Lung microvascular endothelial cell (primary cell): ENCODE measurements around the gene ATP5F1A. TPM values are rescaled to one million over a fixed set of nuclear protein-coding genes. Genes with fewer than 3 reads are reported as not detected.

Experiments
- DNase-seq, 2 donors: peaks; one replicate each; pipeline versions ENCODE4 v3.0.0 to v3.0.0-alpha.2; 2010; ENCODE audit warnings: low read depth in 2 of 2
- total RNA-seq: library from RNA; depleted of rRNA; stranded (reverse); fragments of >200 nt; gene quantifications from 2 replicates; pipeline ENCODE4 v1.2.1, GENCODE V29; 2014

The ATP5F1A gene
- total RNA-seq, 1 donor from 2014 or later, result 421 TPM

DNA sequence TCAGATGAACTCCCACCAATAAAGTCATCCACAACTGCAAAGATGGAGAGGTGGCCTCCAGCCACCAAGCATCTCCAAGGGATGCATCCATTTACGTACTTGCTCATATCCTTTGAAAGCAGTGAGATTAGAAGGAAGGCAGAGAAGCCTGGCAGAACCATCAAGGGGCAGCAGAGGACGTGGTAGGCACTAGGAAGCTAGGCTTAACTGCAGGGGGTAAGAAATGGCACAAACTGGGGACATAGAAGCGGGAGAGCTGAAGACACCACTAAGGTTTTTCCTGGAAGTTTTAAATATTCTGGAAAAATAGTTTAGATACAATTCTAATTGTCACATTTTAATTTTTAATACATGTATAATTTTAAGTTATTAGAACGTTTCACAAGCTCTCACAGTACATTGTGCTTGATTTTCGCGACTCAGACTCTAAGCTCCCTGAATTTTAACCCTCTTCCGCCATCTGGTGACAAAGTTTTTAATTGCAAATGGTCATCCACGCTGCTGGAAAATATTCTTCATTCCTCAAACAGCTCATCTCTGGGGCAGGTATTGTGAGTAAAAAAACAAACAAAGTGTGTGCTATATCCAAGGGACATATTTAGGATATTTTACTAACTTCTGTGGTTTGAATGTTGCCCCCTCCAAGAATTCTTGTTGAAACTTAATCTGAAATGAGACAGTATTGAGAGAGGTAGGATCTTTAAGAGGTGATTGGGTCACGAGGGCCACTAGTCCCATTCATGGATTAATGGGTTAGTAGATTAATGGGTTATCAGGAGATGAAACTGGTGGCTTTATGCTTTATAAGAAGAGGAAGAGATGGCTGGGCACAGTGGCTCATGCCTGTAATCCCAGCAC lies 24.4 kb downstream of the ATP5F1A start:
- DNase-seq, result peak; percentile 62 to 75

- no peak for DNase-seq
Observed at GRCh38 chr18:46072959-46073358, 25.1 kb downstream of the ATP5F1A start.

DNA sequence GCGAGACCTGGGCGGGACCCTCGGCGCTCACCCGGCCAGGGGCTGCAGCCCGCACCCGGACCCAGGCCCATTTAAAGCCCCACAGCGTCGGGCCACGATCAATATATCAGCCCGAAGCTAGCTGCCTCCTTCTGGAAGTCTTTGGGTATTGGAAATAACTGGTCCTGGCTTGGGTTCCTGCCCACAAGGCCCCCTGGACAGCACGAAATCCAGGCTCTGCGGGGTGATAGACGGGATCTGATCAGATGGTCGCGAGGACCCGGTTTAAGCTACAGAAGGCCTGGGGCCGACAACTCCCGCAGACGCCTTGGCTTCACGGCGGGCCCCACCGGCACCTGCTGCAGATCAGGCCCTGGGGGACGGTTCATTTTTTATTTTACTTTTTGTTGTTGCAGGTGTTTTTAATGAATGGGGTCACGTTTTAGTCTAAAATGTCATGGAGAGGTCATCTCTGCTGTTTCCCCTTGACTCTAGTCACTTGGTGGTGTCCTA lies 25.7 kb downstream of the ATP5F1A start:
- no peak for DNase-seq

DNA sequence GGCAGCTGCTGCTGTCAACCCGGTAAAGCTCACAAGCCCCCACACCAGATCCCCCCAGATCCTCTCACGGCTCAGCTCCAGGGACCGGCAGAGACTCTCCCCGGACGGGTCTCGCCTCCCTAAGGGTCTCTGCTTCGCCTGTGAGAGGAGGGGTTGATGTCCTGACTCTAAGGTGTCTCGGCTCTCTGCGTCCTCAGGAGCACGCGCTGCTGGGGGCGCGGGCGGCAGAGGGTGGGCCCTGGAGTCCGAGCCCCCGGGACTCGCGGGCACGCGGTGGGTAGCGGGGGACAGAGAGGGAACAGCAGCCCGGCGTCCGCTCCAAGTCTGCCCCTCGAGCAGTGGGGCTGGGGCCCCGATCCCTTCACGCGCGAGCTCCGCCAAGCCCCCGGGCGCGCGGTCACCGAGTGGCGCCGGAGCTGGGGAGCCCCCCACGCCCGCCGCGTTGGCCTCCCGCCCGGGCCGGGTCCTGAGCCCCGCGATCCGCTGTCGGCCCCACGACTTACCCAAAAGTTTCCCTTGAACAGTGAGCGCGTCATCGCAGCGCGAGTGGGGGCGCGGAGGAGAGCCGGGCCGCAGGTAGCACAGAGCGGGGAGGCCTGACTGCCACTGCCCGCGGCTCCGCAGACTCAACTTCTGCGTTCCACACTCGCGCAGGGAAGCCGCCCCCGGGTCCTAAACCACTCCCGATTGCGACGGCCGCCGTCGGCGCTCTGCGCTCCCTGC lies 26.3 kb downstream of the ATP5F1A start, which contains the start of gene PSTPIP2:
PSTPIP2 (minus strand) TSS at position 608 of the 723 bp plus-strand sequence; CDS start at position 536, 72 bp downstream.
- DNase-seq, result peak; percentile 49 to 52

- DNase-seq, result no peak
Observed at GRCh38 chr18:46070815-46071652, 27.1 kb downstream of the ATP5F1A start.

GRCh38 chr18:46070232-46070631 lies 27.9 kb downstream of the ATP5F1A start:
- no peak for DNase-seq

DNA sequence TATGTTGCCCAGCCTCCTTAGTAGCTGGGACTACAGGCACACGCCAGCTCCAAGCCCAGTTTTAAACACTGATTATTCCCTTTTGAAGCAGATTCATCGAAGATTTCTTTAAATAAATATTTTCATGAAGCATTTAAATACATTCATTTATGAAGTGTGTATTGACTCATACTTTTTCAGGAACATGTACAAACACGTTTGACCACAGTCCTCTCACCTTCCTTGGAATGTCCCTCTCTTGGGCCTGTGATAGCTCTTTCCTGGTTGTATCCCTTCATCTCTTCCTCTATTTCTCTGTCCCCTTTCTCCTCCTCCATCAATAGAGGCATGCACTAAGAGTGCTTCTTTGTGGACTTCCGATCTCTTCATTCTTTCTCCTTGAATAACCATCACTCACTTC lies 28.6 kb downstream of the ATP5F1A start:
- no peak for DNase-seq

DNA sequence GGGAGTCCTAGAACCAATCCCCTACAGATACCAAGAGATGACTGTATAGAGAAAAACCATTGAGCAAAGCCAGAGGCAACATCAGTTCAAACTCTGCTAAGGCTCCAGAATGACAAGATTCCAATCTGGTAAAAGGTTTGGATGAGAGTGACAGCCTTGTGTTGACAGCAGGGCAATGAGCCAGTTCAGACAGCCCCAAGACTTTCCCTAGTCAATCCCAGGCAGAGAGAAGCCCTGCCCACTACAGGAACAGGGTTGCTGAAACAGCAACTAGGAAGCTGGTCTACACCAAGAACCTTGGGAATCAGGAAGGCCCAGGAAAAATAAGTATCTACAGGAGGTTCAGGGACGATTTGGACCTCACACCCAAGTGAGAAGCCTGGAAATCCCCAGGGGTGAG lies 29.3 kb downstream of the ATP5F1A start:
- no peak for DNase-seq

GRCh38 chr18:46067438-46068007 lies 30.6 kb downstream of the ATP5F1A start:
- peak in 1 of 2 donors; percentile 34 for DNase-seq

DNA sequence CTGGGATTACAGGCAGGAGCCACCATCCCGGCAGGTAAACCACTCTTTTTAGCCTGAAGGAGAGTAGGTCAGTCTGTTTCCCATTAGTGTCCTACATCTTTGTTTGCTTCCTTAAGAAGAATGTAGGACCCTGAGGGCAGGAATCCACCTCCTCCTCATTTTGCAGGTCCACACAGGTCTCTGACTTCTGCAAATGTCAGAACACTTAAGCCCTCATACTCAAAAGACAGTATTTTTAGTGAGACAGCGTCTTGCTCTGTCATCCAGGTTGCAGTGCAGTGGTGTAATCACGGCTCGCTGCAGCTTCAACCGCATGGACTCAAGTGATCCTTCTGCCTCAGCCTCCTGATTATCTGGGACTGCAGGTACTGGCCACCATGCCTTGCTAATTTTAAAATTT lies 35.3 kb downstream of the ATP5F1A start:
- DNase-seq, result no peak

DNA sequence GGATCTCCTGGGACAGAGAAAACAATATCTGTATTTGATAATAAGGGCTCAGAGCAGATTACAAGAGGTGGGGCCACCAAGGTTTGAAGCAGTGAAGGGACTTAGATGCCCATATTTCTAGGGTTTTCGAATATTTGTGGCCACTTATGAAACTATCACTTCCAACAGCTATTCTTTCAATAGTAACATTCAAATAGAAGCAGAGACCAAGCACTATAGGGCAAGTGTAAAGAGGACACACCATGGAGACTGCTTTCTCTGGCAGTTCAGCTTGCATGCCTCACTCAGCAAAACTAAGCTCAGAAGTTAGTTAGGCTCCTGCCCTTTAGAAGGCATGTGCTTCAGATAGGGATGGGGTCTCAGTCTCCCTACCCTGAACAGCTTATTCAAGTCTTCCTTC lies 36.3 kb downstream of the ATP5F1A start:
- no peak for DNase-seq

DNA sequence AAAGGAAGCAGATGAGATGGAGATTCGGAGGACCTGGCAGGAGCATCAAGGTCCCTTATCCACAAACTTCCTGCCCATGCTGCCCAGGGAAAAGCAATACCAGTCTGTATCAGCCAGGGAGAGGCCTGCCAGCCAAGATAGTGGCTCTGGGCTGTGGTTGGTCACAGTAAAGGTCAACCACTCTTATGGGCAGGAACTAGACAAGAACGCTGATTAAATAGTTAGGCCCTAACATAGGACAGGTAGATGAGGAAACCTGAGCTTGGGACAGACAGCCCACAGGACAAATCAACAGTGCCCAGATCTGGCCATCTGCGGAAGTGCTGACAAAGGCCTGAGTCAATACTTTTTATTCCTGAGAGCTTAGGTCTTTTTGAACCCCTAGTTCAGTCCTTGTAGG lies 36.7 kb downstream of the ATP5F1A start:
- DNase-seq, result no peak

GRCh38 chr18:46060359-46060841 lies 37.7 kb downstream of the ATP5F1A start:
- DNase-seq, result no peak

- DNase-seq, result no peak
Observed at GRCh38 chr18:46055838-46056230, 42.3 kb downstream of the ATP5F1A start.

GRCh38 chr18:46054956-46055837 lies 42.9 kb downstream of the ATP5F1A start:
- no peak for DNase-seq

DNA sequence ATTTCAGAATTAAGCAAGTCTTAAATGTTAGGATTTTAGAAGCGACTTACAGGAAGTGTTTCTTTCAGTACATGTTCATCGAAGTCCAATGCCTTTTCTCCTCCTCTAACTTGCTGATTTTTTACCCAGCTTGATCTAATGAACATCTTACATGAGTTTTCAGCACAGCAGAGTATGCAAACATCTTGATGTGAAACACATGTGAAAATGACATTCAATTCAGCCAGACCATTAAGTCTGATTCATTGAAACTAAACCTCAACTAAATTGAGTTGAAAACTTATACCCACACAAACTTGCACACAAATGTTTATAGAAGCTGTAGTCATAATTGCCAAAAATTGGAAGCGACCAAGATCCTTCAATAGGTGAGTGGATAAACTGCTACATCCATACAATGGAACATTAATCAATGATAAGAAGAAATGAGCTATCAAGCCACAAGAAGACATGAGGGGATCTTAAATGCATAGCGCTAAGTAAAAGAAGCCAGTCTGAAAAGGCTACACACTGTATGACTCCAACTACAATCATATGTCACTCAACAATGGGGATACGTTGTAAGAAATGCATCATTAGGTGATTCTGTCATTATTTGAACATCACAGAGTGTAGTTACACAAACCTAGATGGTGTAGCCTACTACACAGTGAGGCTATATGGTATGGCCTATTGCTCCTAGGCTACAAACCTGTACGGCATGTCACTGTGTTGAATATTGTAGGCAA lies 44.6 kb downstream of the ATP5F1A start:
- DNase-seq, result no peak

DNA sequence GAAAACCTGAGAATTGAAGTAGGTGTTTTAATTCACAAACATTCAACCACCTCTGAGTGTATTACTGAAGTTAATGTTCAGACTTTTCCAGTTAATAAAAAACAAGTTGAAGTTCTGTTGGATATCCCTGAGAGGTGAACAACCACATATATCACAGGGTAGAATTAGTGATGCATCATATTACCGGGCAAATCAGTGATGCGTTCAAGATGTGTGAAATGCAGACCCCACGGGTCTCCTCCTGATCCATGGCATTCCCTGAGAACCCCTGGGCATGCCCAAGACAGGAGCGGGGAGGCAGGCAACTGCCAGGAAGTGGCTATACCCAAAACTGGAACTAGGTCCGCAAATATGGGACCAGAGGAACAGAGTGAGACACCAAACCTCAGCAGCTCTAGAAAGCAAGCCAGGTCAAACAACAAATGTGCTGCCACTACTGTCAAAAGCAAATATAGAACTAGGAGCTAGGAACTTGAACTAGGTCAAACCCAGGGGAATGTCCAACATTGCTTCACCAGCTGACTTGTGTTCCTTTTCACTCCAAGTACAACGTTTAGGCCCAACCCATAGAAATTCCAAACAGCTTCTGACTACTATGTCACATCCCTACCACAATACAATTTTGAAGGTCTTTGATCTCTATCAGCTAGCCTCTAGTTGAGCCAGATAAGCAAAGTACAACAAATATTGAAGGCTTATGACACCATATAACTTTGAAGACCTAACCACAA lies 46.2 kb downstream of the ATP5F1A start:
- no peak for DNase-seq

DNA sequence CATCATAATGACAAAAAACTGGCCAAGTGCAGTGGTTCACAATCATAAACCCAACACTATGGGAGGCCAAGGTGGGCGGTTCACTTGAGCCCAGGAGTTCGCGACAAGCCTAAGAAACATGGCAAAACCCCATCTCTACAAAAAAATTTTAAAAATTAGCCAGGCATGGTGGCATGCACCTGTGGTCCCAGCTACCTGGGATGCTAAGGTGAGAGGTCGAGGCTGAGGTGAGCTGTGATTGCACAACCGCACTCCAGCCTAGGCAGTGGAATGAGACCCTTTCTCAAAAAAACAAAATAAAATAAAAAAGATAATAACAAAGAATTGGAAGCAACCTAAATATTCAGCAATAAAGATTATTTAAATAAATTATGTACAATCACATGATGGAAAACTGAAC lies 47.8 kb downstream of the ATP5F1A start:
- DNase-seq, result no peak

DNA sequence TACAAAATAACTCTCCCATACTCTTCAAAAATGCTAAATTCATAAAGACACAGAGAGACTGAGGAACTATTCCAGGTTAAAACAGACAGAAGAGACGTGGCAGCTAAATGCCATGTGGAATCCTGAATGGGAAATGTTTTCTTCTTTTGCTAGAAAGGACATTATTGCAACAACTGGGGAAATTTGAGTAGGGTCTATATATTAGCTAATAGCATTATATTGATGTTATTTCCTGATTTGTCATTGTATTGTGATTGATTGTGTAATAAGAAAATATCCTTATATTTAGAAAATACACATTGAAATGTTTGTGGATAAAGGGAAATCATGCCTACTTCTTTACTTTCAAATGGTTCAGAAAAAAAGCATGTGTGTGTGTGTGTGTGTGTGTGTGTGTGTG lies 49.5 kb downstream of the ATP5F1A start:
- DNase-seq, result no peak
